Activated CD4-positive, alpha-beta T cell treated with anti-CD3 and anti-CD28 coated beads for 24 hours (primary cell): ENCODE measurements around the gene CNTNAP5.

Experiments
- DNase-seq, 2 donors: peaks; one replicate each; pipeline ENCODE4 v3.0.0-alpha.2; 2020; ENCODE audit warnings: low read depth in 2 of 2

The CNTNAP5 gene

DNA sequence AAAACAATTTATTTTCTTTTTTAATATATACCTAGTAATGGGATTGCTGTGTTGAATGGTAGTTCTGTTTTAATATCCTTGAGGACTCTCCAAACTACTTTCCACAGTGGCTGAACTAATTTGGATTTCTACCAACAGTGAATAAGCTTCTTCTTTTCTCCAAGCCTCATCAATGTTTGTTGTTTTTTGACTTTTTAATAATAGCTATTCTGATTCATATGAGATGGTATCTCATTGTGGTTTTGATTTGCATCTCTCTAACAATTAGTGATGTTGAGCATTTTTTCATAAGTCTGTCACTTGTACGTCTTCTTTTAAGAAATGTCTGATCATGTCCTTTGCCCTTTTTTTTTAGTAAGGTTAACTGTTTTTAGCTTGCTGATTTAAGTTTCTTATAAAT, 863.3 kb downstream of the CNTNAP5 start:
- no peak for DNase-seq

DNA sequence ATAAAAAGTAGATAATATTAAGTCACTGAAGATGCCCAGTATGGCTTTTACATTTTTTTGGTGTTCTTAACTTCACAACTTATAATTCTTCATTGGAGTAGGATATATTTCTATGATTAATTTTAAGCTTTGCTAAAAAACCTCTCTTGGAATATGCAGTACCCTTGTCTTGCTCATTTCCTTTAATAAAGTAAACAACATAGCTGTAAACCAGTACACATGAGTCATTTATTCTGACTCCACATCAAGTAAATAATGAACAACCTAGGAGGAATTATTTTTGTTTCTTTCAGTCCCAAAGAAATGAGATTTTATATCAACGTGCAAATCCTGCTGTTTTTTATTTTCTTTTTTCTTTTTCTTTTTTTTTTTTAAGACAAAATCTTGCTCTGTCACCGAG, 869.1 kb downstream of the CNTNAP5 start:
- no peak for DNase-seq

DNA sequence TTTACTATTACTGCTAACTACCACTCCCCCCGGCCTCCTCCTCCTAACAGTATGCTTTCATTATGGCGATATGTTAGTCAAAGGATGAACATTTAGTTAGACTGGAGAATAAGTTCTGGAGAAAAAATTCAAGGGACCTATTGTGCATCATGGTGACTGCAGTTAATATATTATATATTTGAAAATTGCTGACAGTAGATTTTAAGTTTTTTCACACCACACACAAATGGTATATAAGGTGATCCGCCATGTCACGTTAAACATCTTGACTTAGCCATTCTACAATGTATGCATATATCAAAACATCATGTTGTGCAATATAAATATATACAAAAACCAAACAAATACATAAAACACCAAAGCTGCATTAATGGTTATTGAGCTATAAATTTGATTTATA, 873.7 kb downstream of the CNTNAP5 start:
- DNase-seq: no peak

DNA sequence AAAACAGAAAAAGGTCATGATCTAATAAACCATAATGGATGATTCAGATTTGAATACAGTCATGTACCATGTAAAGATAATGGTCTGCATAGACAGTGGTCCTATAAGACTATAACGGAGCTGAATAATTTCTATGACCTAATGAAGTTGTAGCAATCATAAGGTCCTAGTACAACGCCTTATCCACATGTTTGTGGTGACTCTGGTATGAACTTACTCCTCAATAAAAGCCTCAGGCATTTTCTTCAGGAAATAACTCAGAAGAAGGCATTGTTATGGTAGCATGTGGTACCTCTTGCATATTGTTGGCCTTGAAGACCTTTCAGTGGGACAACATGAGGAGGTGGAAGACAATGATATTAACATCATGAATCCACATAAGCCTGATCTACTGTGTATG, 883.3 kb downstream of the CNTNAP5 start:
- DNase-seq: no peak

DNA sequence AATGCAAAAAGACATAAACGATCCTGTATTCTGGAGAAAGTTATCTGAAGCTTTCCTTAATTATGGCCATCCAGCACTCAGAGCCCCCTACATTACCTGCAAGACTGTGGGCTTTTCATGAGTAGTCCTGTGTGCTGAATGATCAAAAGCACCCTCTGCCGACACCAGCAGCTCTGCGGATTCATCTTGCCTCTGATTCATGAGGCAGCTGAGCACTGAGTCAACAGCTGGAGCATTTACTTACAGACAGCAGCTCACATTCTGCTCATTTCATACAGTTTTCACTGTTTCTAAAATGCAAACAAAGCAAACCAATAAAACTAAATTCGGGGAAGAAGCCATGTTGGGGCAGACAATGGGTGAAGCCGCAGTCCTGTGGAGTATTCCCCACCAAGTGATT, 886.5 kb downstream of the CNTNAP5 start:
- DNase-seq: no peak

GRCh38 chr2:124913868-124914267, 888.8 kb downstream of the CNTNAP5 start:
- no peak for DNase-seq

DNA sequence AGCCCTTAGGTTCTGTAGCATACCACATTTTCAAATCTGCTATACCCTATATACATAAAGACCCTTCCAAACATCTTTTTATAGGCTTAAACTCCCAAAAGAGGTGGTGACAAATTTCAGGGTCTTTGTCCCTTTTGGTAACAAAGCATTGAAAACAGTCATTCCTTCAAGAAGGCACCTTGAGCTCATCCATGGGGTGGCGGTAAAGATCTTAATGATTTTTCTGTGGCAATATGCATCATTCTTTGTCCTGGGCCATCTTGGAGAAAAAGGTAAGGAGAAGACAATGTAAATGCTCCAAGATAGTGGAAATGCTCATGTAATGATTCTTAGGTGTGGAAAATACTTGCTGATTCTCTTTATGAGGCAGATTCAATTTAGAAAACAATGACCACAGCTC, 890.5 kb downstream of the CNTNAP5 start:
- no peak for DNase-seq

- no peak for DNase-seq
Measured at GRCh38 chr2:124919296-124919695, 894.2 kb downstream of the CNTNAP5 start.

- no peak for DNase-seq
Measured at GRCh38 chr2:124920448-124920847, 895.4 kb downstream of the CNTNAP5 start.

DNA sequence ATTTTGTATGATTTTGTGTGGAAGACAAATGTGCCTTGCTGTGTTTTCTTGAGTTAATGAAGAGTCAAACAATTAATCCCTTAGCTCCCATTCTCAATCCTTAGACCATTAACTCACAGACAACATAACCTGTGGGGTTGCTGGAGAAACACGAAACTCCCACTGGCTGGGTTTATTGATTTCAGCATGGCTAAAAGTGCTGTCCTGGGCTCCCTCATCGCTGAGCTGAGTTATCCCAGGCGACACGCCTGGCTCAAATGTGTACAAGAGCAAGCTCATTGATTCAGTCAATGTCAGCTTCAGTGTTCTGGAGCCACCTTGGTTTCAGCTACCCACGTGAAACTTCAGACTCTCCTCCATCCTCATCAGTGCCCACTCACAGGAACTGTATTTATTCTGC, 896.1 kb downstream of the CNTNAP5 start:
- no peak for DNase-seq

- no peak for DNase-seq
Measured at GRCh38 chr2:124923097-124923496, 898.0 kb downstream of the CNTNAP5 start.

GRCh38 chr2:124933883-124934282, 908.8 kb downstream of the CNTNAP5 start:
- no peak for DNase-seq

DNA sequence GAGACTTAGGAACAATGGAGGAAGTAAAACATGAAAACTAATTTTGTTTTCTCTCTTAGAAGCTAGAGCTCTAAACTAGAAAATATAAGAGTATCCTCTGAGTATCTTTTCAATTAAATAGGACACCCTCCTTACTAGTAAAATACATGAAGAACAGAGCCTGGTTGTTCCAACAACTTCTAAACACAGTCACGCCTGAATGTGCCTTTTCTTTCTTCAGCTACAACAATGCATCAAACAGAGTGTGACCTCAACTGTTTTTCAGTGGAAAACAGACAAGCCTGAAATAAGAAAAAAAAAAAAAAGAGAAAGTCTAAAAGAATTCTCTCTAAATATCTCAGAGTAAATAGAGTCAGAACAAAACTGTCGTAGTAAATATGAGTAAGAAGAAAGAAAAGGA, 928.8 kb downstream of the CNTNAP5 start:
- no peak for DNase-seq

DNA sequence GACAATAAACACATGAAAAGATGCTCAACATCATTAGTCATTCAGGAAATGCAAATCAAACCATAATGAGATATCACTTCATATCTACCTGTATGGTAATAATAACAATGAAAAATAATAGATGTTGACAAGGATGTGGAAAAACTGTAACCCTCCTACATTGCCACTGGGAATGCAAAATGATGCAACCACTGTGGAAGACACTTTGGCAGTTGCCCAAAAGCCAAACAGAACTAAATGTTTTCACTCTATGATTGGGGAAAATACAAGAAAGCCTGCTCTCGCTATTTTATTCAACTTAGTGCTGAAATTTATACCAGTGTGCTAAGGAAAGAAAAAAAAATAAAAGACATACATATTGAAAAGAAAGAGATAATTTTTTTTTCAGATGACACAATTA, 934.5 kb downstream of the CNTNAP5 start:
- no peak for DNase-seq

DNA sequence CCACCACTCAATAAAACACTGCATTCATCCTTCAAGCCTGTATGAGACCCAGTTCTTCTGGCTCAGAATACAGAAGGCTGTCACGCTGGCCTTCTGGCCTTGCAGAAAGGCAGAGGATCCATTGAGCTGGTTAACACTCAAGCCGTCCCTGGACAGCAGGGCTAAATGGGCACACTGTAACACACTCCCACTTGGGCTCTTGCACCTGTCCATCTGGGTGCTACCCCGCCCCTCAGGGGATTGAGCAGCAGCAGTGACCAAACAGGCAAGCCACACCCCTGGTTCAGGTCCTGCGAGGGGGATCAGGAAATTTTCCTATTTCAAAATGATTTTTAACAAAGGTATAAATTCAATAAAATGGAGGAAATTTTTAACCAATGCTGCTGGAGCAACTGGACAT, 936.0 kb downstream of the CNTNAP5 start:
- no peak for DNase-seq
